Activated CD8-positive, alpha-beta memory T cell treated with anti-CD3 and anti-CD28 coated beads, Interleukin-2, amount 50 U/mL, for 4 hours (primary cell): ENCODE results near the gene PI4K2B.
"Not testable (repeated sequence)": the region's sequence is repeated elsewhere in the genome, so short reads cannot be mapped to it uniquely, and the experiment has no call there.

ENCODE experiments used
- DNase-seq: peaks from one replicate; pipeline ENCODE4 v3.0.0-alpha.2; 2020

The PI4K2B gene

DNA sequence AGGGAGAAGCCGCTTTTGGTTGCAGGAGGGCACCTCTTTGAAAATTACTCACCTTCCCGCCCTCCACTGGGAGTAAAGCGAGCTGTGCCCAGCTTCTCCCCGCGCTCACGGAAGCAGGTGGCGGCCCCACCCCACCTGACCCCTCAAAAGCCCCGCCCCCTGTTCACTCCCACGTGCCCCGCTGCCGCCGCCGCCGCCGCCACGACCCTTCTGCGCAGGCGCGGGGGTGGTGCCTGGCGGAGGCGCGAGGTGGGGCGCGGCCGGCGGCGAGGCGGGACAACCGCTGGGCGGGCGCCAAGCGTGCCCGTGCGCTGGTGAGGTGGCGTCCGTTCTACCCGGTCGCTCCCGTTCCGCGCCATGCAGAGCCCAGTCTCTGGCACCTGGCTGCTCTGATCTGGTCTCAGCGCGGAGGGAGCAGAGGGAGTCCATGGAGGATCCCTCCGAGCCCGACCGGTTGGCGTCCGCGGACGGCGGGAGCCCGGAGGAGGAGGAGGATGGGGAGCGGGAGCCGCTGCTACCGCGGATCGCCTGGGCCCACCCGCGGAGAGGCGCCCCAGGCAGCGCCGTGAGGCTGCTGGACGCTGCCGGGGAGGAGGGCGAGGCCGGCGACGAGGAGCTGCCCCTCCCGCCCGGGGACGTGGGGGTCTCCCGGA lies at the start of gene PI4K2B:
TSS of gene PI4K2B (plus strand) at position 297 of the 653 bp plus-strand sequence. CDS start at position 428, 131 bp downstream.
- DNase-seq: peak; percentile 95

DNA sequence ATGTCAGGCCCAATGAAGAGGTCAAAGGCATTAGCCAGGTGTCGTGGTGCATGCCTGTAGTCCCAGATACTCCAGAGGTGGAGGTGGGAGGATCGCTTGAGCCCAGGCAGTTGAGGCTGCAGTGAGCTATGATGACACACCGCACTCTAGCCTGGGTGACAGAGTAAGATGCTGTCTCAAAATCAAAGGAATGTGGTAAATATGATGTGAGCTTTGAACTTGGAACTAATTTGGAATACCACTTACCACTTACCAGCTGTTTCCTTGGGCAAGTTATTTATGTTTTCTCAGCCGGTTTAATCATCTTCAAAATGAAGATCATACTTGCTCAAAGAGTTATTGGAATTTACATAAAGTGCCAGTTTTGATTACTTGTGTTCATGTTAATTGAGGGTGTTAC lies 49.8 kb upstream of the PI4K2B start:
- DNase-seq: no peak

DNA sequence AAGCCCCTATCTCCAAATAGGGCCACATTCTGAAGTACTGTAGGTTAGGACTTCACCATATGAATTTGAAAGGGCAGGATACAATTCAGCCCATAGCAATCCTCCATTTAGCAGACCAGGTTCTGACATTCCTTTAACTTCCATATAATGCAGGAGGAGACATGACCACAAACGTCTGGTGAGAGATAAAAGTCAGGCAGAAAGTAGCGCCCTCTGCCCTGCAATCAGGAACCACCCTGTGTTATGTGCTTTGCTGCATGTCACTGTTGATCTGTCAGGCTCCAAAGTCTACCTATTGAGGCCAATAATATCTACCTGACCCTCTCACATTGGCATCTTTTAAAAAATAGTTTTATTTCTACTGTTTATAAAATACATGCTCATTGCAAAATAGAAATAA lies 43.4 kb upstream of the PI4K2B start:
- DNase-seq: no peak

DNA sequence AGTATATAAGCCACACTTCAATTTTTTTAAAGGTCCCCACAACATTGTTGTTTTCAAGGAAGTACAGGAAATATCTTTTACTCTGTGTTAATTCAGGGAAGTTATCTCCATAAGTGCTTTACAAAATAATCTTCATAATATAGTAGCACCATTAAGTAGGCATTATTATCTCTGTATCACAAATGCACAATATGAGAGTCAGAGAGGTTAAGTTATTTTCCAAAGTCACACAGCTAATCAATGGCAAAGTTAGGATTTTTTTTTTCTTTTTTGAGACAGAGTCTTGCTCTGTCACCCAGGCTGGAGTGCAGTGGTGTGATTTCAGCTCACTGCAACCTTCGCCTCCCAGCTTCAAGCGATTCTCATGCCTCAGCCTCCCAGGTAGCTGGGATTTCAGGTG lies 35.1 kb upstream of the PI4K2B start:
- no peak for DNase-seq

DNA sequence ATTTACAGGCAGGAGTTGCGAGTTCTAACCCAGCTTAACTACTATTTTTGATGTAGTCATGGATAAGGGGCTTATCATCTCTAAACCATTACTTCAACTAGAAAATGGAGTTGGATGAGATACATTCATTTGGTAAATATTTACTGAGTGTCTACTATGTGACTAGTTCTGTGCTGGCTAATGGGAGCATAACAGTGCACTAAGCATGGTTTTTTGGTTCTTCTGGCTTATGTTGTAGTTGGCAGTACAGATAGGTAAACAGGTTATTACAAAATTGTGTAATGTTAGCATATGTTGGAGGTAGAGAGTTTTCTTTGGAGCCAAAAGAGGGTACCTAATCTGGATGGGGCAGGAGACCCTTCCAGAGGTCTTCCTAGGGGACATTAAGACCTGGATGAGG lies 25.8 kb upstream of the PI4K2B start:
- no peak for DNase-seq

DNA sequence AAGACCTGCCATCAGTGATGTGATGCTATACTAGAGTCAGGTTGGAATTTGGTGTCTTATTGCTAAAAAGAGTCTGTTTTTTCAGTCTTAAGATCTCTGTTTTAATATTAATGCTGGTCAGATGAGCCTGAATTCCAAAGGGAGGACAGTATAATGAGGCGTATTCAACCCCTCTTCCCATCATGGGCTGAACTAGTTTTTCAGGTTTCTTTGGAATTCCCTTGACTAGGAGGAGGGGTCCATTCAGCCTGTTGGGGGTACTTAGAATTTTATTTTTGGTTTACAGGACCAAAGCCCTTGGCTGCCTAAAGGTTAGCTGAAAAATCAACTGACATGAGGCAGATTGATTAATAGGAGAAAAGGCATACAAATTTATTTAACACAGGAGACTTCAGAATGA lies 24.1 kb upstream of the PI4K2B start:
- no peak for DNase-seq

DNA sequence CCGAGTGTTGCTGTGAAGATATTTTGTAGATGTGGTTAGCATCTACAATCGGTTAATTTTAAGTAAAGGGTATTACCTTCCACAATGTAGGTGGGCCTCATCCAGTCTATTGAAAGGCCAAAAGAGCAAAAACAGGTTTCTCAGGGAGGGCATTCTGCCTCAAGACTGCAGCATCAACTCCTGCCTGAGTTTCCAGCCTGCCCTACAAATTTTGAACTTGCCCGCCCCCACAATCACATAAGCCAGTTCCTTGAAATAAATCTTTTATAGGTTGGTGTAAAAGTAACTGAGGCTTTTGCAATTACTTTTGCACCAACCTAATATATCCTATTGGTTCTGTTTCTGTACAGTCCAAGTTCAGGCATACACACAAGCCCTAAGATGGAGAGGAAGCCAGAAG lies 22.1 kb upstream of the PI4K2B start:
- DNase-seq: no peak

DNA sequence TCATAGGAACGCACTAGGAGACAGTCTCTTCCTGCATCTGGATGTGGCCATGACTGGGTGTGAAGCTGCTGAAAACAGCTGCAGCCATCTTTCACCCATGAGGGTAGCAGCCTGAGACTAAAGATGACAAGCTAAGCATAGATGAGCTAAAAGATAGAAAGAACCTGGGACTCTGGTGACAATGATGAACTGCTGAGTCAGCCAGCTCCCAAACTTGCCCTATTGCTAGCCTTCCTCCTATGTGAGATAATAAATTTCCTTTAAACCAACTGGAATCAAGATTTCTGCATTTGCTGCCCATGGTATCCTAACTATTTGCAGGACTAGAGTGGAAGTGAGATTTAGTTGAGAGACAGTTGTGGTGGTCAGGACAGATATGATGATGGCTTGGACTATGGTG lies 21.0 kb upstream of the PI4K2B start:
- no peak for DNase-seq

DNA sequence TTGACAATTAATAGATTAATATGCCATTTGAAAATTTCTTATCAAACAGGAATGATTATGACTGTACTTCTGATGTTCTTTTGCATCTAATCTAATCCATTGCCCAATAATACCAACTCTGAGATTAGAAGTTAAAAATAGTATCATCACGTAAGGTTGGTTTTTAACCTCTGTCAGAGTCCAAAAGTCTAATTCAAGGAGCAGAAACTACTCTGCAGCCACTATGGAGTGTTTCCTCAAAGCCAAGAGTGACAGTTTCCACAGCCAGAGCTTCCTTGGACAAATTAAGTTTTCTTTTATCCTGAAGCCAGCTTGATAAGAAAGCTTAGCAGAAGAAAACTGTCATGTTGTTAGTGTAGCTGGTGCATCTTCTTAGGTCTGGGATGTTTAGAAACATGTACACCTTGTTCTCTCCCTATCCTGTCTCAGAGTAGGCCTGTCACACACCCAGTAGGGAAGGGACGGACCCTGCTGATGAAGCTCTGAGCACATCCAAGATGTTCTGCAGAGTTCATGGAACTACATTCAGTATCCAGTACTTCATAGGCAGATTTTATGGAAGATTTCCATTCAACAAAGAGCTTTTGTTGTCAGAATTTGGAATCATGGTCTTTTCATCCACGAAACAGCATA lies 20.4 kb upstream of the PI4K2B start:
- no peak for DNase-seq

DNA sequence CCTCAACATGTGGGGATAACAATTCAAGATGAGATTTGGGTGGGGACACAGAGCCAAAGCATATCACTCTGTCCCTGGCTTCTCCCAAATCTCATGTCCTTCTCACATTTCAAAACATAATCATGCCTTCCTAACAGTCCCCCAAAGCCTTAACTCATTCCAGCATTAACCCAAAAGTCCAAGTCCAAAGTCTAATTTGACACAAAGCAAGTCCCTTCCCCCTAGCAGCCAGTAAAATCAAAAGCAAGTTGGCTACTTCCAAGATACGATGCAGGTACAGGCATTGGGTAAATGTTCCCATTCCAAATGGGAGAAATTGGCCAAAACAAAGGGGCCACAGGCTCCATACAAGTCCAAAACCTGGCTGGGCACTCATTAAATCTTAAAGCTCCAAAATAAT lies 19.1 kb upstream of the PI4K2B start:
- not testable (repeated sequence) for DNase-seq

DNA sequence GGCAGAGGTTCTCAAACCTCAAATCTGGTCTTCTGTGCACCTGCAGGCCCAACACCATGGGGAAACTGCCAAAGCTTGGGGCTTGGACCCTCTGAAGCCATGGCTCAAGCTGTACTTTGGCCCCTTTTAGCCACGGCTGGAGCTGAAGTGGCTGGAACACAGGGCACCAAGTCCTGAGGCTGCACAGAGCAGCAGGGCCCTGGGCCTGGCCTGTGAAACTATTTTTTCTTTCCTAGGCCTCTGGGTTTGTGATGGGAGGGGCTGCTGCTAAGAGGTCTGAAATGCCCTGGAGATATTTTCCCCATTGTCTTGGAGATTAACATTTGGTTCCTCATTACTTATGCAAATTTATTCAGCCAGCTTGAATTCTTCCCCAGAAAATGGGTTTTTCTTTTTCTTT lies 18.3 kb upstream of the PI4K2B start:
- no peak for DNase-seq

DNA sequence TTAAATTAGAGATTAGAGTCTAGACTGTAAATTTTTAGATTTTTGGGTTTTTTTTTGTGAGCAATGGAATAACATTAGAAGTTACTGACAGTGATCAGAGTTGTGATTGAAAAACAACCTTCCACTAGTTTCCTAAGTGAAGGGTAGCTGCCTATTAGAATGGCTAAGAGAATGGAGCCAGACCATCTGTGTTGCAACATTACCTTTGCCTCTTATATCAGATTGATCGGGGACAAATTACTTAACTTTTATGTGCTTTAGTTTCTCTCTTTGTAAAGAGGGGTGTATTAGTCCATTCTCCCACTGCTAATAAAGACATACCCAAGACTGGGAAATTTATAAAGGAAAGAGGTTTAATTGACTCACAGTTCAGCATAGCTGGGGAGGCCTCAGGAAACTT lies 12.5 kb upstream of the PI4K2B start:
- DNase-seq: no peak

DNA sequence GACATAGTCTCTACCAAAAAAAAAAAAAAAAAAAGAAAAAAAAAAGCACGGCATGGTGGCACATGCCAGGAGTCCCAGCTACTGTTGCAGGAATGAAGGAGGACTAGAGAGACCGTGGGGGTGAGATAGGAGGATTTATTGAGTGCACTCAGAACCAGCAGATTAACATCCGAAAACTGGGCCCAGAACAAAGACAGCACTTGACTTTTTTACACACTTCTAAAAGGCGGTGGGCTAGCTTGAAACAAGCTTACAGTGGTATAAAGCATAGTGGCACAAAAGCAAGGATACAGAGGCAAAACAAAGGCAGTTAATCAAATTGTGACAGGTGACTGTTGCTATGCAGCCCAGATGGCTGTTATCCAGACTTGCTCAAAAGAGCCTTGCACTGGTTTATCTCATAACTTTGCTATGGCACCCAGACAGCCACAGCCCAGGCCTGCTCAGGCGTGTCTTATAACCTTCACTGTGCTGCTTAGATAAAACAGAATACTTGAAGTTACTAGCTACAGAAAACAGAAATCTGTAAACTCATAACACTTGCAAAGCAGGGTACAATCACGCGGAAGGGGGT lies 9.9 kb upstream of the PI4K2B start:
- DNase-seq: no peak

DNA sequence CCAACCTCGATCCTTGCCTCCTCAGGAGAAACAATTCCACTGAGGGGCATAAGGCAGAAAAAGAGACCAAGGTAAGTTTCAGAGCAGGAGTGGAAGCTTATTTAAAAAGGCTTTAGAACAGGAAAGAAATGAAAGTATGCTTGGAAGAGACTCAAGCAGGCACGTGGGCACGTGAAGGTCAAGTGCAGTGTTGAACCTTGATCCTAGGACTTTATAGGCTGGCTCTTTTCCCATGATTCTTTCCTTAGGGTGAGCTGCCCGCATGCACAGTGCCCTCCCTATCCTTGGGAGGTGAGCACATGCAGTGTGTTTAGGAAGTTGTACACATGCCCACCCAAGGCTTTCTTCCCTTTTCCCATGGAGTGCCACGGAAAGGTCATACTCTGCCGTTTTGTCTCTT lies 4.0 kb upstream of the PI4K2B start:
- DNase-seq: no peak

DNA sequence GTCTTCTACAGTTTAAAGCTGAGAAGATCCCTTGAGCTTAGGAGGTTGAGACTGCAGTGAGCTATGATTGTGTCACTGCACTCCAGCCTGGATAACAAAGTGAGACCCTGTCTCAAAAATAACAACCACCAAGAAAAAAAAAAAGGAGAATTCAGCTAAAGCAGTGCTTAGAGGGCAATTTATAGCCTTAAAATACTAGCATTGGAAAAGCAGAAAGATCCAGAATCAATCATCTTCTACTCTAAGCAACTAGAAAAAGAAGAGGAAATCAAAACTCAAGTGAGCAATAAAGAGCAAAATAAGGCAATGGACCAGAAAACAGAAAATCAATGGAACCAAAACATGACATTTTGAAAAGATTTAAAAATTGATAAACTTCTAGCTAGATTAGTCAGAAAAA lies 639 bp upstream of the PI4K2B start:
- no peak for DNase-seq

DNA sequence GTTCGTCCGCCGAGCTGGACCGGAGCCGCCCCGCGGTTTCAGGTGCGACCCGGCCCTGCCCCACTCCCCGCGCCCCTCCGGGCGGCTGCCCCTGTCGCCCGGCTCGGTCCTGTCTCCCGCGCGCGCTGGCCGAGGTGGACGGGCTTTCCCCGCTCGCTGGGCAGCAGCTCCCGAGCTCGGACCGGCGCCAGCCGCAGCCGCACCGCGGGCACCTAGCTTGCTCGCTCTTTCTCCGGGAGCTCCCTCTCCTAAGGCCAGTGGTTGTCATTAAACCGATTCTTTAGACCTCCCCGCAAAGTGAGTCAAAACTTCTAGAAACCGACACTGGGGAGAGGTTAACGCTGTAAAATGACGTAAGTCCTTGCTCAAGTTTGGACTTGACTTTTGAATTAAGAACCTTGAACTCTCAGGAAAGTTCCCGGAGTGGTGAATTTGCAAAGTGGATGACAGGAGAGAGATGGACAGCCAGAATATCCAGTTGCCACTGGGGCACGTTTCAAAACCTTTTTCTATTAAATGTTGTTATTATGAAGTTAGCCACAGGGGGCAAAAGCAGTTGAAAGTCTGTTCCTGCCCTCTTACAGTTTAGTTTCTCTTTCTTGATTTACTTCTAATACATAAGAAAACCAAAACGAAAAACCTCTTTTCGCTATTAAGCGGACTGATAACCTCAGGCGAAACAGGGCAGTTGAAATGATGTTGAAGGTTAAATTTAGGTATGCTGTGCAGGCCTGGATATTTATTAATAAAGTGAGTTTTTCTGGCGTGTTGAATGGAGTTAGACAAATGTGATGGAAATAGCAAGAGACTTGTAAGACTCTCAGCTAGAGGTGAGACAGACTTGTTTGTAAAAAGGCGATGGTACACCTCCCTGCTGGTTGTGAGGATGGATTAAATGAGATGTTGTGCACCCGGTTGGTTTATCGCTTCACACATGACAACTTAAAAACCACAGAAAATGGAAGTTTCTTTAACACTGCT lies 847 bp downstream of the PI4K2B start:
- DNase-seq: no peak

DNA sequence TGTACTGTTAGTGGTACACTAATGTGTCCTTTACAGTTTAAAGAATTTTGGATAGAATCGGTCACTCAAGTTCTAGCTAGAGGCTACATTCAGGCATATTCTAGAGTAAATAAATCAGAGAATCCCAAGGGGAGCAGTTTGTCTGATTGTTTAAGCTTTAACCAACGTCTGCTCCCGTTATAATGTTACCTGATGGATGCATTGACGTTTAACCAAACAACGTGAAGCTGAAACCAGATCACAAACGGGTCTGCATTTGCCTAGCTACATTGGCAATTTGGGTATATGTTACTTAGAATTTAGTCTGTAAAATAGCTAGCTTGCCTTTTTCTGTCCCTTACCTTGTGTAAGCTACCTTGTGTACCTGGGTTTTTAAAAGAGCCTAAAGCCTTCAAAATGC lies 1.6 kb downstream of the PI4K2B start:
- DNase-seq: no peak

DNA sequence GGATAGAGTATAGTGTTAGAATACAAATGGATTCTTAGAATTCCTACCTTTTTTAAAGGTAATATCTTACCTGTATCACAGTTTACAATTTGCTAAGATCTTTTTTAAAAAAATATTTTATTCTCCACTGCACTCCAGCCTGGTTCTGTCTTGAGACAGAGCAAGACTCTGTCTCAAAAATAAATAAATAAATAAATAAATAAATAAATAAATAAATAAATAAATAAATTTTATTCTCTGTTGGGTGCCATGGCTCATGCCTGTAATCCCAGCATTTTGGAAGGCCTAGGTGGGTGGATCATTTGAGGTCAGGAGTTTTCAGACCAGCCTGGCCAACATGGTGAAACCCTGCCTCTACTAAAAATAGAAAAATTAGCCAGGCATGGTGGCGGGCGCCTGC lies 2.2 kb downstream of the PI4K2B start:
- DNase-seq: not testable (repeated sequence)

DNA sequence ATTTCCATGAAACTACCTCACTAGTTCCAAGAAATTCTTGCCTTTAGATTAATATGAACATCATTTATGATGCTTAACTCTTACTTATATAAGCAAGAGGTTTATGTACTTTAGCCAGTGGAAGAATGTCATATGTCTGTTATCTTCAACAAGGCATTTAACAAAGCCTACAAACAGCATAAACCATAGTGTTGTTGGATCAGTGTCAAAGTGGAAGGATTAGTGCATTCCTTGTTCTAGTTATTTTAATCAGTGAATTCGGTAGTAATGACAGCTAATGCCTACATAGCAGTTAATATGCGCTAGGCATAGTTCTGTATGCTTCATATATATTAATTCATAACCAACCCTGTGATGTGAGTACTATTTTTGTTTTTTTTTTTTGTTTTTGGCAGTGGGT lies 3.1 kb downstream of the PI4K2B start:
- no peak for DNase-seq

DNA sequence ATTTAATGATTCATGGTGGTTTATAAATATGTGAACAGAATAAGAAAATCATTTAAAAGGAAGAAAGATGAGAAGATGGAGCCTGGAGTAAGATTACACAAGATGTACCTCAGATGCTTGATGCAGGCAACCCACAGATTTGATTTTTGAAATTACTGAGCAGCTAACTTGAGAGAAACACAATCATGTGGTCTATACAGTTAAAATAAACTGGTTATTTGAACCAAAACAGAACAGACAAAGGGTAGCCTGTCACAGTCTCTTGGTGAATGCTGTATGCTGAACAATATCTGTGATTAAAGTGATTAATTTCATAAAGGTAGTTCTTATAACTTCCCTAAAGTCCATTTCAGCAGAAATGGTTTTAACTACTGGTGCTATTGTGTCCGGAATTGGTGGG lies 4.2 kb downstream of the PI4K2B start:
- DNase-seq: no peak

DNA sequence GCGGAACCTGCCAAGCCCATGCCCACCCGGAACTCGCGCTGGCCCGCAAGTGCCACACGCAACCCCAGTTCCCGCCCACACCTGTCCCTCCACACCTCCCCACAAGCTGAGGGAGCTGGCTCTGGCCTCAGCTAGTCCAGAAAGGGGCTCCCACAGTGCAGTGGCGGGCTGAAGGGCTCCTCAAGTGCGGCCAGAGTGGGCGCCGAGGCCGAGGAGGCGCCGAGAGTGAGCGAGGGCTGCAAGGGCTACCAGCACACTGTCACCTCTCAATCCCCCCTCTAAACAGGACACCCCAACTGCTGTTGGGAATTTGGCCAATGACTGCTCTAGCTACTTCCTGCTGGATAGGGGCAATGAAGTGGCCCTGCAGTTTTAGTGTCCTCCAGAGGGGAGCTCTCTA lies 5.7 kb downstream of the PI4K2B start:
- DNase-seq: not testable (repeated sequence)

DNA sequence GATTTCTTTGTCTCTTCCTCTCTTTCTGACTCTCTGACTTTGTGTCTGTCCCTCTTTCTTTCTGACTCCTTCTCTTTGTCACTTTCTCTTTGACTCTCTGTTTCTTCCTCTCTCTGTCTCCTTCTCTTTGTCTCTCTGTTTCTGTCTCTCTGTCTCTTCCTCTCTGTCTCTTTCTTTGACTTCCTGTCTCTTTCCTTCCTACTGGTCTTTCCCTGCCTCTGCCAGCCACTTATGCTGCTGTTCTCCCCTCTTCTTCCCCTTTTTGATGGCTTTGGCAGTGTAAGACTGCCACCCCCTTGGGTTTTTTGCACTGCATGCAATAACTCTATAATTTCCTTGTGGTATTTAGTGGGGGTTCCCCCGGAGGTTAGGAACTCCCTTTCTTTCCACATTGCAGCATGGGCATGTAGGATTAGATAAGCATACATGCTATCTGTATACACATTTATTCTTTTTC lies 6.9 kb downstream of the PI4K2B start:
- not testable (repeated sequence) for DNase-seq

DNA sequence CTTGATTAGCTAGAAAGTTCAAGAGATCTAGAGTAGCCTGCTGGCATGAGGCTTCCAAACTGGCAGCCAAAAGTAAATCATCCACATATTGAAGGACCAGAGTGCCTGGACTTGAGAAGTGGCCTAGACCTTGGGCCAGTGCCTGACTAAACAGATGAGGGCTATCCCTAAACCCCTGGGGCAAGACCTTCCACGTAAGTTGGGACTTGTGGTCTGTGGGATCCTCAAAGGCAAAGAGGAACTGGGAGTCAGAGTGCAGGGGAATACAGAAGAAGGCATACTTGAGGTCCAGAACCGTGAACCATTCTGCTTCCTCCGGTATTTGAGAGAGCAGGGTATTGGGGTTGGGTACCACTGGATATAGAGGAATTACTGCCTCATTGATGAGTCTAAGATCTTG lies 8.4 kb downstream of the PI4K2B start:
- DNase-seq: not testable (repeated sequence)
